HTR-8/SVneo (cell line): Measurements from ENCODE around the gene UBA3.

ENCODE experiments used
- DNase-seq: peaks from one replicate; pipeline ENCODE4 v3.0.0; 2011; ENCODE audit warnings: low spot score, mixed read lengths; ENCODE audit not compliant: insufficient read length
- FAIRE-seq: peaks from 2 replicates; lab custom pipeline; 2011; peaks lifted over from hg19 to GRCh38; lab: Jason Lieb, UNC

UBA3 gene

DNA sequence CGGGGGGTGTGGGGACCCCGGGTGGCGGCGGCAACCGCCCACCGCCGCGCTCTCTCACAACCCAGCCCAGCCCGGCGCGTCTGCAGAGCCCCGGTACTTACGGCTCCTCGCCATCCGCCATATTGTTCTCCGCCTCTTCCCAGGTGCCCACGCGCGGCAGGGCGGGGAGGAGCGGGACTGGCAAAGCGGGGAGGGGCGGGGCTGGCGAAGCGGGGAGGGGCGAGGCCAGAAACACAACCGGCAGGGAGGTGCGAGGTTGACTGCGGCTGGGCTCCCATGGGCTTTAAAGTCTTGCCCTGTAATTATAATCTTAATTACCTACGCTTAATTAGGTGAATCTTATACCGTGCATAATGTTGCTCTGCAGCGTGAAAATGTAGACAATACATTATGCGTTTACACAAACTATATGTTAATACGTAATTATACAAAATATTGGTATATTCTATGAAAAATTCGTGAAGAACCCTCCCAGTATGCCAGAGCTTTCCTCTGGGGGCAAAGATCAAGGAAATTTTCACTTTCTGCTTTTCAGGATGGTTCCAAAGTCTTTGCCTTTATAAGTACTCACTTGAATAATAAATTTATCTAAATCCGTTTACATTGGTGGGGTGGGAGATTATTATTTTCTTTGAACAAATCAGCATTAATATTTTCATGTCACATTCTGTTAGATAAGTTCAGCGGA lies at the start of gene UBA3:
TSS of gene UBA3 (minus strand) at position 133 of the 688 bp plus-strand sequence. CDS start at position 121, 12 bp downstream.
- DNase-seq (peak; percentile 77), FAIRE-seq (peak; percentile 90)

GRCh38 chr3:69129531-69129930 lies 49.4 kb upstream of the UBA3 start:
- FAIRE-seq (no peak), DNase-seq (no peak)

DNA sequence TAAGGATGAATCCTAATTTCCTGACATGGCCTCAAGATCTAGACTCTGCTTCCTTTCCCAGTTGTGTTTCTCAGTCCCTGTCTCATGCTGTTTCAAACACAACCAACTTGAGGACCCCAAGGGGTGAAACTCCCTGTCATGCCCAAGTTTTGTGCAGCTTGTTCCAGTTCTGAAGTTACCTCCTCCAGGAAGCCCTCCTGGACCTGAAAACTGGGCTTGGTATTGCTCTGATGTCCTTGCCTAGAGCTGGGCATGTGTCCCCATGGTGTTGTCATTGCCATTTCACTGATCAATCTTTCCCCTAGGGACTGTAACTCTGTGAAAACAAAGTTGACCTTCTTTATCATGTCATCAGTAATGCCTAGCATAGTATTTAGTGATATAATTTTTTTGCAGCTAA lies 48.3 kb upstream of the UBA3 start:
- no peak for DNase-seq

GRCh38 chr3:69126999-69127398 lies 46.8 kb upstream of the UBA3 start:
- FAIRE-seq = no peak
- no peak for DNase-seq

More for the DNA sequence above, 48.3 kb upstream of the UBA3 start:
- no peak for FAIRE-seq

- DNase-seq = no peak
- no peak for FAIRE-seq
Measured at GRCh38 chr3:69126216-69126615, 46.1 kb upstream of the UBA3 start.

DNA sequence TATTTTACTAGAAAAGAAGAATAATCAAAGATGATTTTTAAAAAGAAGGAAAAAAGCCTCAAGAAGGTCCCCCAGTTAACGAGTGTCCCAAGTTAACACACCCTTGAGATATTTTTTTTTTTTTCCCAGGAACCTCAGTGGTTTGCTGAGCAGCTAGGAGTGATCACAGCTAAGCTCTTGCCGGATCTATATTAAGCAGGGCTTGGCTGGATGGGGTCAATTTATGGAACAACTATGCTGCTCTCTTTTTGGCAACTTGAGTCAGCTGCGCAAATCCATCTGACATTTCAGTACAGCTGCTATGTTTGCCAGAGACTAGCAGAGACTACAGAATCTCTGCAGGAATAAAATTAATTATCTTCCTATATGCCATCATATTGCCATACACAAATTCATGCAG lies 42.2 kb upstream of the UBA3 start, which contains the start of gene LMOD3:
TSS of gene LMOD3 (minus strand) at position 193 of the 400 bp plus-strand sequence. CDS start 209 bp downstream, outside the sequence.
- FAIRE-seq (no peak), DNase-seq (no peak)

GRCh38 chr3:69121950-69122349 lies 41.8 kb upstream of the UBA3 start:
- DNase-seq = no peak
- no peak for FAIRE-seq

DNA sequence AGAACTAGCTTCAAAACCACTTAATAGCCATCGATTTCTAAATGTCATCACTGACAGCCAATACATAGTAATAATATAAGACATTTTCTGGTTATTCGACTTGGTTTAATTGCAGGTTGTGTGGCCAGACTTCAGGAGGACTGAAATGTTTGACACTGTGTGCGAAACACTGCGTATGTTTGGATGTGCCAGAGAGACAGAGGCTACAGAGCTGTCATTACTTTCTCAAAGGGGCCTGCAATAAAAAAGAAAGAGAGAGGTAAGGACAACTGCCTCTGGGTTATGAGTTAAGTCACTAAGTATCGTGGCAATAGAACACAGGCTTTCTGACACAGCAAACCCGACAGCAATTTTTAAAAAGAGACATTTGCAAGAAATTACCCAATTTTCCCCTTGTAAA lies 41.3 kb upstream of the UBA3 start:
- no peak for FAIRE-seq

GRCh38 chr3:69120879-69121464 lies 40.8 kb upstream of the UBA3 start:
- FAIRE-seq (peak; percentile 92), DNase-seq (peak; percentile 53)

More for the DNA sequence above, 41.3 kb upstream of the UBA3 start:
- DNase-seq = no peak

- DNase-seq = no peak
- FAIRE-seq = no peak
Measured at GRCh38 chr3:69119681-69120080, 39.5 kb upstream of the UBA3 start.

DNA sequence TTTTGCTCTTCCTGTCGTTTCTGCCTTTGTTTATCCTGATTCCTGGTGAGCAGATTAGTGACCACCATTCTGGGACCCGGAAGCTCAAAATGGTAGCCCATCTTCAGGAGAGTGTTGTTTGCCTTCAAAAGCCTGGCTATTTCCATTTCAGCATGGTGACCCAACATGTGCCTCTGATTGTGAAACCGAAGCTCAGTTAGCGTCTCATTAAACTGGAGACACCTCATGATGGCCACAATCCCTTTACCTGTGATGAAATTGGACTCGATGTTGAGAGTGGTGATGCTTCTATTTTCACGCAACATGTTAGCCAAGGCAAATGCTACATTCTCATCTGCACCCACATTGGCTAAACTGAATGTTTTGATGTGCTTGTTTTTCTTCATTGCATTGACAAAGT lies 39.0 kb upstream of the UBA3 start:
- DNase-seq (no peak), FAIRE-seq (no peak)

DNA sequence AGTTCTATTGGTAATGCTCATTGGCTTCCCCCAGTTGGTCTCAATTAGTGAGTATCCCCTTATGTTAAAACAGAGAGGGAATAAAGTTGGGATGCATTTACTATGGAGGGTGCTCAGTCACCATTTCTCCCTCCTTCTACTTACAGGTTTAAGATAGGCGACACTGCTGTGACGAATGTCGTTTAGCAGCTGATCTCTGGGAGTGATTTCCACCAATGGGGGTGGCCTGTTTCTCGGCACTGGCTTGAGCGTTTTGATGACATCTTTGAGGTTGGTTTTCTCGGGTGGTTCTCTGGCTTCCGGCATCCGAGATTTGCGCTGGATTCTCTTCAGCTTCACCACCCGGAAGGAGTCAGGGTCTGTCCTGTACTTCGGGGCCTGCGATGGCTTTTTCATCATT lies 38.4 kb upstream of the UBA3 start:
- FAIRE-seq (no peak), DNase-seq (no peak)

GRCh38 chr3:69116897-69117296 lies 36.7 kb upstream of the UBA3 start:
- DNase-seq = no peak
- no peak for FAIRE-seq

GRCh38 chr3:69116162-69116561 lies 36.0 kb upstream of the UBA3 start:
- no peak for DNase-seq
- FAIRE-seq = no peak

- DNase-seq (no peak), FAIRE-seq (no peak)
Measured at GRCh38 chr3:69115731-69116130, 35.6 kb upstream of the UBA3 start.

- no peak for FAIRE-seq
Measured at GRCh38 chr3:69113536-69113935, 33.4 kb upstream of the UBA3 start.

GRCh38 chr3:69110941-69111546 lies 30.9 kb upstream of the UBA3 start:
- no peak for DNase-seq
- FAIRE-seq = peak; percentile 28

More at GRCh38 chr3:69113536-69113935, 33.4 kb upstream of the UBA3 start:
- no peak for DNase-seq

- FAIRE-seq (no peak), DNase-seq (no peak)
Measured at GRCh38 chr3:69108811-69109210, 28.6 kb upstream of the UBA3 start.

GRCh38 chr3:69107841-69108240 lies 27.7 kb upstream of the UBA3 start:
- FAIRE-seq = no peak
- DNase-seq = no peak

DNA sequence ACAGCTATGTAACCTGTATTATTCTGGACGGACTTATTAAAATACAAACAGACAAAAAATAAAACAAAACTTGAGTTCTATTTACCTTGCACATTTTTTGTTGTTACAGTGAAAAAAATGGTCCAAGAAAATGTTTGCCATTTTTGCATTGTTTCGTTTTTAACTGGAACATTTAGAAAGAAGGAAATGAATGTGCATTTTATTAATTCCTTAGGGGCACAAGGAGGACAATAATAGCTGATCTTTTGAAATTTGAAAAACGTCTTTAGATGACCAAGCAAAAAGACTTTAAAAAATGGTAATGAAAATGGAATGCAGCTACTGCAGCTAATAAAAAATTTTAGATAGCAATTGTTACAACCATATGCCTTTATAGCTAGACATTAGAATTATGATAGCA lies 25.2 kb upstream of the UBA3 start:
- DNase-seq (no peak), FAIRE-seq (no peak)

GRCh38 chr3:69104586-69104985 lies 24.4 kb upstream of the UBA3 start:
- no peak for DNase-seq
- FAIRE-seq = no peak
